Measurements from ENCODE around the gene MAPK9.

MAPK9 gene

DNA sequence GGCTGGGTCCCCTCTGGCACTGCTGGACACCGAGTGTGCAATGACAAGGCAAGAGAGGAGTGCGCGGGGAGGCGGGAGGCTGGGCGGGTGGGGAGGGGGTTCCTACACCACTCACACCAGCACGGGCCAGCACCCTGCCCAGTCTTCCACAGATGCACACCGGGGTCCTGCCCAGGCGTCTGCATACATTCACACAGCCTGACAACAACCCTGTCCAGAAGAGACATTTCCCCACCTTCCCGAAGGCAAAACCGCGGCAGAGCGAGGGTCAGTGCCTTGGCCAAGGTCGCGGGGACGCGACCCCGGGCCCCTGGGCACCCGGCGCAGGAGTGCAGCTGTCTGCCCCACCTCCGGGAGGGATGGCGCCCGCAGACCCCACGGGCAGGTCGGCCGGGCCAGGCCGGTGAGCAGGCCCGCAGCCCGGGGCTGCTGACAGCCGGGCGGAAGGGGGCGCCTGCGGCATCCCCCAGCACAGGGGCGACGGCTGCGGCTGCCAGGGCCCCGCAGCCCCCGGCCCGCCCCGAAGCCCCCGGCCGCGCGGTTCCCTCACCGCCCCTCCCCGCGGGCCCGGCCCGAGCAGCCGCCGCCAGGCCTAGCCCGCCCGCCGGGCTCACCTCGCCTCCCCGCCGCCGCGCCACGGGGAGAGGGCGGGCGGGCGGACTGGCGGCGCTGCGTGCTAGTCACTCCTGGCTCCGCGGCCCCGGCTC, 496 bp downstream of the MAPK9 start:
- DNase-seq: no peak

DNA sequence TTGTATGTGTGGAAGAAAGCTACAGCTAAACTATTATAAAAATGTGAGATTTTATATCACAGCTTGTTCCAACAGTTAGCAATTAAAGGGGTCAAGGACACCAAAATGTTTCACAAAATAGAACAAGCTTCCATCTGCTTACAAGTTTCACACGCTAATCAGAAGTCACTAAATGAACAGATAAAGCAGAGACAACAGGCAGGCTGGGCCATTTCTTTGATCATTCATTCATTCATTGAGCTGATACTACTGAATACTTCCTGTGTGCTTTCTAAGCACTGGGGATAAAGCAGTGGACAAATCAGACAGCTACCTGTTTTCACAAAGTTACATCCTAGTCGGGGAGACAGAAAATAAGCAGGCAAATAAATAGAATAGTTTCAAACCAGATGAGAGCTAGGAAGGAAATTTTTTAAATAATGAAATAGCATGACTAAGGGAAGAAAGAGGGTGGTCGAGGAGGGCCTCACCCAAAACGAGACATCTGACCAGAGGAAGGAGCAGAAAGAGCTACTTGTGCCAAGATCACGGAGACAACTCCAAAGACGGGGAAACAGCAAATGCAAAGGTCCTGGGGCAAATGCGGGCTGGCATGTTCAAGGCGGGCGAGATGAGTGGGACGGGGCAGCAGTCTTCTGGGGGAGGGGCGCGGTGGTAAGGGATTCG, 1.2 kb downstream of the MAPK9 start:
- no peak for DNase-seq

DNA sequence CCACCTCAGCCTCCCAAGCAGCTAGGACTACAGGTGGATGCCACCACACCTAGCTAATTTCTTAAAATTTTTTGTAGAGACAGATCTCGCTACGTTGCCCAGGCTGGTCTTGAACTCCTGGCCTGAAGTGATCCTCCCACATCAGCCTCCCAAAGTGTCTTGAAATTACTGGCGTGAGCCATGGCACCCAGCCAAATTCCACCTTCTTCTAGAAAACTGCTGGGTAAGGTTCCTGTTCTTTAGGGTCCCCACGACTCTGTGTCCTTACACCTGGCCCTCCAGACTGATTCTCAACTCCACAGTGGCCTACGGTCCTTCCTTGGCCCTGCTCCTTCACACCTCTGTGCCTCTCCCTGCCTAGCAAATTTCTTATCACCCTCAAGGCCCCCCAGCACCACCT, 1.9 kb downstream of the MAPK9 start:
- no peak for DNase-seq

DNA sequence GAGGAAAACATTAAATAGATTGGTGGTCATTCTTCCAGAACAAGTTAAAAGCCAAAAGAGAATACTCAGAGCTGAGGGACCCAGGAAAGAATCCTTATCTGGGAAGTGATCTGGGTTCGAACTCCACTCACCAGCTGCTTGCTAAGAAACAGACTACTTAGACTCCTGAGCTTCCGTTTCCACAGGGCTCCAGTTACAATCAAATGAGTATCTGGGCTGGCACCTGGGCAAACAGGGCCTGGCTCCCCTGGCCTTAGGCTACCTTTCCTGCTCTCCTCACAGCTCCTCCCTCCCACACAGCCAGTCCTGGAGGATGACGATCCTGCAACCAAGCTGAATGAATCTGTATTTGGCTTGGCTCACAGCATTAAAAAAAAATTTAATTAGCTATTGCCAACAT, 2.5 kb downstream of the MAPK9 start:
- no peak for DNase-seq

DNA sequence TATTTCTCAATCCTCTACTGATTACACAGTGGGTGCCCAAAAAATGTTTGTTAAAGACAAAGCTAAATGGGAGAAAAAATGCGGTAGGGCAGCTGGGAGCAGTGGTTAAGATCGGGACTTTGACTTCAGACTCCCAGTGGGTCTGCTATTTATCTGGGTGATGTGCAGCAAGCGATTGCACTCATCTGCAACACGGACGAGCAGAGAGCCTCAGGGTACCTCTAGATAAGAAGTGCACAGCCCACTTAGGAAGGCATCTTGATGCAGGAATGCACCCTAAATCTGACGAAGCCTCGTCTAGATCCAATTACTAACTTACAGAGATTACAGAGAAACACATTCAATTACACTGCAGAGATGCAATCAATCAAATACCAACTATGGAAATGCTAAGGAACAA, 4.0 kb downstream of the MAPK9 start:
- no peak for DNase-seq

DNA sequence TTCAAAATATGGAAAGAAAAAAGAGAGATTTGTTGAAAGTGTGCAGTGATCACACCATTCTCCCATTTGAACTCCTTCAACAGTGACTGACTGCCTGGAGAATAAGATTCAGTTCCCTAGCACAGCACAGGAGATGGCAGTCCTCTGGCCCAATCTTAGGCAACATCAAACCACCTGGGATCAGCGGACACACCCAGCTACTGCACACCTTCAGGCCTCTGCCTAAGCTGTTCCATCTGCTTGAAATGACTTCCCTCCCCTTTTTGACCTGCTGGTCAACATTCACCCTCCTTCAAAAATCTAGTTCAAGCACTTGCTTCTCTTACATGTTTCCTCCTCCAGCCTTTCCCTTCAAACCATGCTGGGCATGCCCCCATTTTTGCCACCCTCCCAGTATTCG, 4.5 kb downstream of the MAPK9 start:
- DNase-seq: no peak

DNA sequence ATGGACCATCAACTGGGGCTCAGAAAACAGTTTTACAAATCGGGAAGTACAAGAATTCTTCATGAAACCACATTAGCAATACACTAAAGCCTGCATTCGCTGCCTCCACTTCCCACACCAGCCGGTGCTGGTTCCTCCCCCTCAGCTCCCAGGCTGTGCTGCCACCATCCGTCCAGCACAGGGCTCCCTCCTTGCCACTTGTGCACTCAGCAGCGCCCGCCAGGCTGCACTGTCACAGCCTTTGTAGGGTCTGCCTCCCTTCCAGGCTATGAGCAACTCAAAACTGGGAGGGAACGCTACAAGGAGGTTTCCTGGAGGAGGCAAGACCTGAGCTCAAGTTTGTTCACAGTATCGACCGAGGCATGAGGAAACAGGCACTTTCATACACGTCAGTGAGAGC, 7.7 kb downstream of the MAPK9 start:
- DNase-seq: no peak

DNA sequence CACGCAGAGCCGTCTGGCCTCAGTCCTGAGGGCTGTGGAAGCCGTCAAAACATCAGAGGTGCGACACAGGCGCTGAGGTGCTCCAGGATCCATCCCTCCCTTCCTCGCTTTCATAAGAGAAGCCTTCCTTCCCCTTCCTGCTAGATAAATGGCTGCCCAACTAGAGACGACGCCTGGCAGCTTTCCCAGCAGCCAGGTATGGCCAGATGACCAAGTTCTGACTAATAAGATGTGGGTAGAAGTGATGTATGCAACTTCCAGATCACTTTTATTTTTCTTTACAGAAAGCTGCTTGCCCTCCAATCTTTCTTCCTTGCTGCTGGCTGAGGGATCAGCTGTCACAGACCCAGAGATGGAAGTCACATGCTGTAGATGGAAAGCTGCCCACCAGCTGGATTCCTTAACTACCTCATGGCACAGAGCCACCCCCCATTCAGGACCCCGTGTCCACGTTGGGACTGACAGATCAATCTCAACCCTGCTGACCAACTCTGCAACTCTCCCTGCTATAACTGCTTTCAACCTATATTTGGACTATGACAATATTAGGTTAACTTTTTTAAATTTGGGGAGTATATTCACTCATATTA, 8.8 kb downstream of the MAPK9 start:
- no peak for DNase-seq

DNA sequence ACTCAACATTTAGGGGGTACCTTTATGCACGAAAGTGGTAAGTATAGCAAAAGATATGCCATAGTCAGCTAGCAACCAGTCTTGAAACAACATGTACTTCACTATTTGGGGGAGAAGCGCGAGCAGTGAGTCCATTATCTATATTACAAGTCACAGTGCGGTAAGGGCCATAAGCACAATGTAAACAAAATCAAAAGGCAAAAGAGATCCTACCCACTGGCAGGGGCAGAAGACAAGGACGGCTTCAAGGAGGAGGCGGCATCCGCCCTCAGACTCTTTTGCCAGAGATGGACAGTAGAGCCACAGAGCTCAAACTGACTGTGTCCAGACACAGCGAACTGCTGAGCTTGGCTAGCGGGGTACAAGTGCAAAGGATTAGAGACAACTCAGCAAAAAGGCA, 9.6 kb downstream of the MAPK9 start:
- no peak for DNase-seq

DNA sequence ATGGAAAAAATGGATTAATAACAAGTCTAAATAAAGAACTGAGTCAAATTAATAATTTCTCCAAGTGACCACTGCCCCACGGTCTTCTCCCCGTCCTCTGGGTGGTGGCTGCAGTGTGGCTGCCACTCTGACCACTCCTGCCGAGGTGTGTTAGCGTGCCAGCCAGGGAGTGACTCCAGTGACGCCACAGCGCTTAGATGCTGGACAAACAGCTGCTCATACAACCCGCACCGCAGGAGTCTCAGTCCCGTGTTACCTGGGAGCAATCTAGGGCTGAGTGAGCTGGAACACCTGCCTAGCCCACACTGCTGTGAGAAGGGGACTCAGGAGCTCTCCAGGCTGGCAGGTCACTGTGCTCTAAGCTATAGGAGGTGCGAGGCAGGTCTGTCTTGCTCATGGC, 10.2 kb downstream of the MAPK9 start:
- DNase-seq: no peak

DNA sequence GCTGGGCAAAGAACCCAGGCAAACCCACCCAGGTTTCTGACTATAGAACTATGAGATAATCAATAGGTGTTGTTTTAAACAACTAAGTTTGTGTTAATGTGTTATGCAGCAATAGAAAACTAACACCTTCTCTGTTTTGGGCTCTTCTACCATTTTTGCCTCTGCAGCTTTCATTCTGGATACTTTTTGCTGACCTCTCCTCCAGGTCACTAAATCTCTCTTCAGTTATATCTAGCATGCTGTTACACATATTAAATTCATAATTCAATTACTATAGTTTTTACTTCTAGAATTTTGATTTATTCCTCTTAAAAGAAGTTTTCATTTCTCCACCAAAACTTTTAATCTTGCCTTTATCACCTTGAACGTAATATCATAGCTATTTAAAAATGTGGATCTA, 17.2 kb downstream of the MAPK9 start:
- no peak for DNase-seq

DNA sequence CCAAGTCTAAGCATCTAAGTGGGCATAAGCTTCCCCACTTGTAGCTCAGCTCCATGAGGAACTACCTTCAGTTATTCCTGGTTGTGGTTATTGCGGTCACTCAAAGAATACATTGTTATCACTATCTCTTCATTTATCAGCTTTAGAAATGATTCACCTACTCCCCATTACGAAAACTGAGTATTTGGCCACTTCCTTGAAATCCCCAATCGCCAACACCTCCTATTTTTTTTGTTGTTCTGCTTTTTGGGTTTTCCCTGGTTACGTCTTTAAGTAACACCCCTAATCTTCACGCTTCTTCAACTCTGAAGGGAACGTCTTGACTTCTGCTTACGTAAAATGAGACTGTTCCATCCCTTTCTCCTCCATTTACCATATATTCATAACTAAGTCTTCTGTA, 20.7 kb downstream of the MAPK9 start:
- no peak for DNase-seq

DNA sequence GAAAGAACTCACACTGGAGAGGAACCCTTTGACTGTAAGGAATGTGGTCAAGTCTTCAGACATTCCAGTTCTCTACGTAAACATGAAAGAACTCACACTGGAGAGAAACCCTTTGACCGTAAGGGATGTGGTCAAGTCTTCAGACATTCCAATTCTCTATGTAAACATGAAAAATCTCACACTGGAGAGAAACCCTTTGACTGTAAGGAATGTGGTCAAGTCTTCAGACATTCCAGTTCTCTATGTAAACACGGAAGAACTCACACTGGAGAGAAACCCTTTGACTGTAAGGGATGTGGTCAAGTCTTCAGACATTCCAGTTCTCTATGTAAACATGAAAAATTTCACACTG, 32.6 kb downstream of the MAPK9 start:
- DNase-seq: no peak

DNA sequence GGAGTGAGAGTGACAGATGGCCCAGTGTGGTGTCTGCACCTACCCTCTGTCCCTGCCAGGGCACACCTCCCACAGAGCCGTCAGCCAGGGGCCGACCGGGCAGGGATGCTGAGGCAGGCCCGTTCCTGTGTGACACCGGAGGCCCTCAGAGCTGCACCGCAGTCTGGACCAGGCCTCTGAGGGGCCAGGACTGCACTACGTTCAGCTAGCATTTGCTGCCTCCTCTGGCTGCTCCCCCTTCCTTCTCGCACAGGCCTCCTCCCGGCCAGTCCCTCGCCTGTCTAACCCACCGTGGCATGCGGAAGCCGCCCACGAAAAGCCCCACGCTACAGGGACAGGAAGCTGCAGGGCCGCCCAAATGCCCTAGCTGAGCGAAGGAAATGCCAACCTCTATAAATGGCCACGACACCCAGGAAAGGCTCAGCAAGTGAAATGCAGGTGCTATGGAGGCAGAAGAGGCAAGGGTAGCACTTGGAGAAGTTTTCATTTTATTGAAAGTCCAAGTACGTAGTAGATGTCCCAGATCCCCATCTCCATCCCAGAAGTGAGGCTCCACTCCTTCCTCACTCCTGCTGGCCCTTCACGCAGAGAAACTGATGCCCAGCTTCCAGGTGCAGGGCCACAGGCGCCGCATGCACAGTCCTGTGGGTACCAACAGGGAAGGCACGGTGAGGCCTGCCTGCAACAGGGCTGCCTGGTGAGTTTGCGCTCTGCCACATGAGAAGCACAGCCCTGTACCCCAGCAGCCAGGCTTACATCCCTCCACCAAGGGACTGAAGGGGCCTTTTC, 38.7 kb downstream of the MAPK9 start:
- no peak for DNase-seq

DNA sequence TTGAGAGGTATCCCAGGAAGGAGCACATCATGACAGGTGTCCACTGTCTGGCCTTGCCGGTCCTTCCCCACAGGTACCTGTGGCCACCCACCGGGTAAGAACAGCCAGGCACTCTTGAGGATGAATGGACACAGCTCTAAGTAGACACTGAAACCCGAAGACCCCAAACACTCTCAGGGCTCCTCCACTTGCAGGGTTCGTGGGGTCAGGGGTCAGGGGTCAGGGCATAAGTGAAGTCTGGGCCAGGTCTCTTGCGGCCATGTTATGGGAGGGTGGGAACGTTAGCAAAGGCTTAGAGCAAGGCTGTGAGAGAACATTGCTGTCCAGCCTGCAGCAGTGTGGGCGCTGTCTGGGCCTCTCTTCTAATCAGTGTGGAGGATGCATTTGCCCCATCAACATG, 40.0 kb downstream of the MAPK9 start:
- DNase-seq: no peak

DNA sequence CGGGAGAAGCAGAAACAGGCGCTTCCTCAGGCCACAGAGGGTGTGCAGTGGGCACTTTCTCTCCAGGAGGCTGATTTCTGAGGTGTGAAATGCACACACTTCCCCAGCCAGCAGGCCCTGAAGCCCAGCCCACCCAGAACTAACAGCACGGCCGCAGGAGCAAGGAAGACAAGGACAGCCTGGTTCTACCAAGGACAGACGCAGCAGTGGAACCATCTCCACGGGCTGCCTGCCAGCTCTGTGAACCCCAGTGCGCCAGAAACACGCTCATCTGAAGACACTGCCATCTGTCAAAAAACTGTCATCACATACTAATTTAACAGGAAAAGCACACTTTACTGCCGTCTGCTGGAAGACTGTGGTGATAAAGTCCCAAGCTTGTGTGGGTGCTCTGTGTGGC, 40.7 kb downstream of the MAPK9 start:
- DNase-seq: no peak

DNA sequence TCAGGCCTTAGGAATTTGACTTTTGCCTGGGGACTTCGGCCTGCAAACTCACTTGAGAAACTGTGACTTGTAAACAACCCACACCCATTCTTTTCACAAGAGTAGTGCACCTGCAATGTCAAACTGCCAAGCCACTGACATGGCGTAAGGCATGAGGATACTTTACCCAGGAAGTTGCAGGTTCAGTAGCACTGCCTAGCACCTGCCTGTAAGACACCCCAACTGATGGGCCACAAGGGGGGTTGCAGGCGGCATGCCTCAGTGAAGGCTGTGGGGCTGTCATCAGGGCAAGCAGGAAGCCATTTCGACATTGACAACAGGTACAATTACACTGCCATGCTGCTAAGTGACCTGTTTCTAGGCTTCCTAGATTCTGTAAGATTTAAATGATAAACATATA, 41.6 kb downstream of the MAPK9 start:
- no peak for DNase-seq

DNA sequence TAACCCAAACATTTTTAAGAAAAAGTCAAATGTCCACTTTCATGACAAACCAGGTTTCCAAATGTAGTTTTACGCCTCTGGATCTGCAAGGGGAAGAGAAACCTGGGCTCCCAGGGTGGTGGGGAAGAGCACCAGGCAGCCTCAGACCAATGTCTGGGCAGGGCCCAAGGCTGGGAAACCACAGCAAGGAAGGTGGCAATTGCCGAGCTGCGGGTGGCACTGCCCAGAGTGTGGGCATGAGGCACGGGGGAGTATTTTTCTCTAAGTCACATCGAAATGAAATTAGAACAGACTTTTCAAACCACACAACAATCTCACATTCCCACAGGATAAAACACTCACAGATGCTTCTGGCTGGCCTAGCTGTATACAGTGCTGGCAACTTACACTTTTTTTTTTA, 50.3 kb downstream of the MAPK9 start:
- DNase-seq: no peak

DNA sequence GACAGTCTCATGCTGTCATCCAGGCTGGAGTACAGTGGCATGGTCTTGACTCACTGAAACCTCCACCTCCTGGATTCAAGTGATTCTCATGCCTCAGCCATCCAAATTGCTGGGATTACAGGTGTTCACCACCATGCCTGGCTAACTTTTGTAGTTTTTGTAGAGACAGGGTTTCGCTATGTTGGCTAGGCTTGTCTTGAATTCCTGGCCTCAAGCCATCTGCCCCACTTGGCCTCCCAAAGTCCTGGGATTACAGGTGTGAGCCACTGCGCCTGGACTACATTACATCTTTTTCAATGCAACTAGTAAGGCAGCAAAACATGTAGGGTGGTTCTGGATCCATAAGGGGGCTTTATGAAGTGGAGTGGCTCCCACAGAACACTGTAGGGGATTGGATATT, 53.3 kb downstream of the MAPK9 start:
- no peak for DNase-seq

DNA sequence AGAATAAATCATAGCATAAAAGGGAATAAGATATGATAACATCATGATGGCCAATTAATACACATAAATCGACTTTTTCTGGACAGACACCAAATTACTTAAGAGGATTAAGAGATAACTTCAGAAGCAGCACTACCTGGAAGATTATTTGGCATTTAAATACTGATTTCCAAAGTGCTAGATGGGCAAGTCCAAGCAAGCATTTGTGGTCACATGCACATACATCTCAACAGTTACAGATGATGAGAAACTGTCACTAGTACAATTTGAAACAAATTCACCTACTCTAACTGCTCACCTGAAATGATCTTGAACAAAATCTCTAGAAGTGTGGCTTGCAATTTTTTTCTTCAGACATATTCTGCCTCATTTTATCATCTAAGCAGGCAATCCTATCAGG, 56.0 kb downstream of the MAPK9 start:
- DNase-seq: no peak

DNA sequence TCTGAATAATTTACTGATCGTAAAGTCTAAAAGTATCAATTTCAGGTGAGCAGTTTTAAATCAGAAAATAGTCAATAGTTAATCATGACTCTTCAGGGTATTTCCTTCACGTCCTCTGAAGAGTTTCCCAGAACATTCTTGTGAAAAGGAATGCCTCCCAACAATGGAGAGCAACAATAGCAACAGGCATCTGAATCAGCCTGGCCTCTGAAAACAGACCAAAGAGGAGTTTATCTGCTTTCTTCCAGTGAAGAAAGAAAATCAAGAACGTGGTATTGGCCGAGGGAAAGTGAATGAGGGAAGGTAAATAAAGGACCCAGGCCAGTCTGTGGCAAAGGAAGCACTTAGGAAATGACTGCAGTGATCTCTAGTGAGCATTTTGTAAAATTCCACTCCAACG, 56.8 kb downstream of the MAPK9 start:
- DNase-seq: no peak

DNA sequence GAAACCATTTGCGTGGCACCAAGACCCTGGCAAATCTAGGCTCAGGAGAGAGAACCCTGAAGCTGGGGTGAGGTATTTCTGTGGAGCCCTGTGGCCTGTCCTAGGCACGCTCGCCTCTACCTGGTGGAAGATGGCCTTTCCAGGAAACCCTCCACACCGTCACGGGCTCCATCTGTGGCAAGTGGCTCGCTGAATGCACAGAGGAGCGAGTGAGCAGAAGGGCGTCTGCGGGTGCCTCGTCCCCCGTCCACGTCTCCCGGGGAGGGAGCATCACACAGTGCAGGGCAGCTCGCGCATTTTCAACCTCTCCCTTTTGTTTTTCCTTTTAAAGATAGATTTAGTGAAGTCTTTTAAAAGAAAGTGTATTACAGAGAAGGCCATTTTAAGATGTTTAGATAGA, 57.6 kb downstream of the MAPK9 start:
- no peak for DNase-seq

DNA sequence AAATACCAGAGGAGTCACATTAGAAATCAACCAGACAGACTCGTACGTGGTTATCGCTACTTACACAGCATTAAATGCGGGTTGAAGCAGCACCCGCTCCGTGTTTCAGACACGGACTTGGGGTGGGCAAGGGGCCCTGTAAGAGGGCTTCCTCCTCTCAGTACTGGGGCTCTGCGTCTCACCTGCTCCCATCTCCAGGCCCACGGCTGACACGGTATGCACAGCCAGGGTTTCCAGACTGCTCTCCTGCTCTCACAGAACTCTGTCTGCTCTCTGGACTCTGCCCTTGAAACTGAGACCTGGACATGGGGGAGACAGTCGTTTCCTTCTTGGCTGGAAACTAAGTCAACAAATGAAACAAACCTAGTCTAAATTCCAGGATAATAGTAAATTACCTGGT, 58.2 kb downstream of the MAPK9 start:
- no peak for DNase-seq

DNA sequence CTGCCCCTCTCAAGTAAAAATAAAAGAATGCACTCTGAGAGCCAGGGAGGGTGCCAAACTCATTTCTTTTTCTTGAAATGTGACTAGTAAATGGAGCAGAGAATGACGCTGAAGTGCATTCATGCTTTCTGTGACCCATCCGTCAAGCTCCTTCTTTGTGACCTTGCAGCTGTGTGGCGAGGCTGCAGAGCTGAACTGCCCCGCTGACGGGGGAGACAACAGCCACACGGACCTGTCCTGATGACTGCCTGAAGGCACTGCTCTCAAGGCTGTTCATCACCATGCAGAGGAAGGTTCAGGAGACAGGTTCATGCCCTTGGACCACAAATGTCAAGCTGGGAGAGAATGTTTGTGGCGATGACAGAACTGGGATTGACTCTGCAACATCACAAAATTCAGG, 61.9 kb downstream of the MAPK9 start:
- no peak for DNase-seq

All from effector CD8-positive, alpha-beta T cell (primary cell).